Measurements from ENCODE around the gene NUDT4. TPM values are rescaled to one million over a fixed set of nuclear protein-coding genes. Genes with fewer than 3 reads are reported as not detected.

Gene NUDT4
- total RNA-seq = 57.0 and 133 TPM in 2 replicates

DNA sequence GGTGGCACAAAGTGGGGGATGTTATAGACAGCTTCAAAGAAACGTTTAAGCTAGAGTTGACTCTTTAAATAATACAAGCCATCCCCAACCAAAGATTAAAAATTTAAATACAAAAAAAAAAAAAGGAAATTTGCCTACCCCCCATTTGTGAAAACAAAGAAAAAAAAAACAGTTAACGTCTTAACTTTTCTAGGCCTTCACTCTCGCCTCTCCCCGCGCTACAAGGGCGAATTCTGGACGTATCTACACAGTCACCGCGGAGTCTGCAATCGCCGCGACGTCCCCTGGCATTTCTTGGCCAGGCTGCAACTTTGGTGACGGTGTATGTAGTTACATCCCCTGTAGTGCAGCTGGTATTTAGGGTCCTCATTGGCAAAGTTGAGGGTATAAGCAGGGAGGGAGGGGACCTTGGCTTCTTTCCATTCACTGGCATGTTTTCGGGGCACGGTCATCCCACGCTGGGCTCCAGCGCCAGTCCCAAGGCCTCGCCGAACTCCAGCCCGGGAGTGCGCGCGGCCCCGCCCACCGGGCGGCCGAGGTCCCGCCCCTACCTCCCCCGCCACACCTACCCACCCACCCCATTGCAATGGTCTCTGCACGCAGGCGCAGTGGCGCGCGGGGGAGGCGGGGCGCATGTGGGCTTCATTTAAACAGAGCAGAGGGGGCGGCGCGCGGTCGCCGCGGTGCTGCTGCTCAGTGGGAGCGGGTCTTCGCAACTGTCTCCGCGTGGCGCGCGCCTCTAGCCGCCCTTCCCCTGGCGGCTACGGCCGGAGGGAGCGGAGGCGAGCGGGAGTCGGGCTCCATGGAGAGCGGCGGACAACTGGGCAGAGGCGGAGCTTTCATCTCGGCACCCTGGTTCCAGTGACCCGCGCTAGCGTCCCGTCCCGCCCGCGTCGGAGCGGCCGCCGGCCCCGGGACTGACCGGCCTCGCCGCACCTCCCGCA lies at the start of gene NUDT4:
Gene NUDT4, plus strand, starts transcription at position 674 of the 944 bp plus-strand sequence. CDS start 398 bp downstream, outside the sequence.

DNA sequence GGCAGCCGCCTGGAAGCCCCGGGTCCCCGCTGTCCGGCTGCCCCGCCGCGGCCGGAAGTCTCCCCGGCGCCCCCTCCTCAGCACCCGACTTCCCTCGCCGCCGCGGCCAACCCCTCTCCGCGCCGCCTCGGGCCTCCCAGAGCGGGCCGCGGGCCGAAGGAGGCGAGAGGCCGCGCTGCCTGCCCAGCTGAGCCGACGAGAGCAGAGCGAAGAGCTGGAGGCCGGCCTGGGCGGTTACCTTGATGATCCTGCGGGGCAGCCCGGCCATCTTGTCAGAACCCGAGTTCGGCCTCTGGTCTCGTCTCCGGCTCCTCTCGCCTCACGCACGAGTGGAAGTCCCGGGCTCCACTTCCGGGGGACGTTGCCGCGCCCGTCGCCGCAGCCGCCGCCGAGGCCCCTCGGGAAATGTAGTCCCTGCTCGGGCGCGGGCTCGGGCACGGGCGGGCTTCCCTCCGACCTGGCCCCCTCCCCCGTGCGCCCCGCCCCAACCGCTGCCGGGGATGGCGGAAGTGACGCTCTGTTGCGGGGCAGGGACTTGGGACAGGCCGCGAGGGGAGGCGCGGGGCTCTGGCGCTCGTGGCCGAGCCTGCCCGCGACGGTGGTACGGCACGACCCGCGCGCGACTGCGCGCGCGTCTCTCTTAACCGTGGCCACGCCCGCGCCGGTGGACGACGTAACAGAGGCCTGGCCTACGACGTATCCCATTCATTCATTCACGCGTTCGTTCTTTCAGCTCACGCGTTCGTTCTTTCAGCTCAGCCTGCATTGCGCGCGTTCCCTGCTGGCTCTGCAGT lies 64.1 kb downstream of the NUDT4 start, which contains the start of gene UBE2N:
Gene UBE2N, minus strand, starts transcription at position 331 of the 794 bp plus-strand sequence. Its CDS starts 63 bp downstream, at position 268.

Other genes starting within 250 kb of the NUDT4 start
- gene UBE2N, start 64.0 kb downstream of the NUDT4 start, total RNA-seq = 125 and 135 TPM in 2 replicates
- gene MRPL42, start 89.6 kb downstream of the NUDT4 start, total RNA-seq = 48.7 and 66.7 TPM in 2 replicates
- gene SOCS2, start 194.8 kb downstream of the NUDT4 start, total RNA-seq = 3.5 and 4.9 TPM in 2 replicates